C4-2B (cell line): ENCODE data around the gene SLIT3.

Experiments used
- CTCF ChIP-seq: fragments of 450-650 bp; conservative IDR thresholded peaks from 2 replicates; pipeline ENCODE4 v1.5.1; 2017; ENCODE audit warnings: mild to moderate bottlenecking
- ZFX ChIP-seq: fragments of 450-650 bp; IDR thresholded peaks from 2 replicates; pipeline ENCODE4 v1.6.1; 2017

GRCh38 chr5:169251333-169252084, 49.4 kb downstream of the SLIT3 start:
- TF ChIP-seq CTCF, result no peak
- TF ChIP-seq ZFX, result no peak
